Measurements from ENCODE around the gene GNAQ.

GNAQ gene

GRCh38 chr9:77743386-77743785 is 288.2 kb downstream of the GNAQ start:
- no peak for TF ChIP-seq CTCF (IDR thresholded peaks at IDR 0.05; ENCODE audit: insufficient read depth, low read depth, low read length, missing control alignments)
- H3K4me3 ChIP-seq (ENCODE audit: low read depth, low read length): no peak overlapping the region
- DNase-seq (ENCODE audit: low read depth): no peak

GRCh38 chr9:77738932-77739331 is 292.7 kb downstream of the GNAQ start:
- no peak for TF ChIP-seq CTCF (IDR thresholded peaks at IDR 0.05; ENCODE audit: insufficient read depth, low read depth, low read length, missing control alignments)
- DNase-seq (ENCODE audit: low read depth): no peak
- no peak overlapping the region for H3K4me3 ChIP-seq (ENCODE audit: low read depth, low read length)

- no peak for DNase-seq (ENCODE audit: low read depth)
- no peak for TF ChIP-seq CTCF (IDR thresholded peaks at IDR 0.05; ENCODE audit: insufficient read depth, low read depth, low read length, missing control alignments)
- H3K4me3 ChIP-seq (ENCODE audit: low read depth, low read length): no peak overlapping the region
Measured at GRCh38 chr9:77735494-77735893, 296.1 kb downstream of the GNAQ start.

- H3K4me3 ChIP-seq (ENCODE audit: low read depth, low read length): no peak overlapping the region
- no peak for TF ChIP-seq CTCF (IDR thresholded peaks at IDR 0.05; ENCODE audit: insufficient read depth, low read depth, low read length, missing control alignments)
- DNase-seq (ENCODE audit: low read depth): peak; percentile 55
Measured at GRCh38 chr9:77731930-77732329, 299.7 kb downstream of the GNAQ start.

GRCh38 chr9:77731008-77731698 is 300.5 kb downstream of the GNAQ start:
- no peak for TF ChIP-seq CTCF (IDR thresholded peaks at IDR 0.05; ENCODE audit: insufficient read depth, low read depth, low read length, missing control alignments)
- DNase-seq (ENCODE audit: low read depth): peak; percentile 17
- no peak overlapping the region for H3K4me3 ChIP-seq (ENCODE audit: low read depth, low read length)

GRCh38 chr9:77729177-77729576 is 302.4 kb downstream of the GNAQ start:
- TF ChIP-seq CTCF (IDR thresholded peaks at IDR 0.05; ENCODE audit: insufficient read depth, low read depth, low read length, missing control alignments): no peak
- peak; percentile 11 for DNase-seq (ENCODE audit: low read depth)
- no peak overlapping the region for H3K4me3 ChIP-seq (ENCODE audit: low read depth, low read length)

GRCh38 chr9:77726814-77727213 is 304.8 kb downstream of the GNAQ start:
- no peak for TF ChIP-seq CTCF (IDR thresholded peaks at IDR 0.05; ENCODE audit: insufficient read depth, low read depth, low read length, missing control alignments)
- no peak overlapping the region for H3K4me3 ChIP-seq (ENCODE audit: low read depth, low read length)
- no peak for DNase-seq (ENCODE audit: low read depth)
